Tibial artery (tissue), 4 donors: ENCODE measurements around the gene SVEP1.

Experiments
- DNase-seq, 2 donors: peaks; one replicate each; pipeline ENCODE4 v3.0.0-alpha.2; 2019
- H3K27ac ChIP-seq, 2 donors: fragments of 200-600 bp; sonication (generic) in 1 of 2; 1 replicate in 1 of 2; 2 replicates in 1 of 2; pipeline ENCODE4 v1.5.1; 2018 to 2019; ENCODE audit warnings: mild to moderate bottlenecking in 1 of 2
- H3K27me3 ChIP-seq, 2 donors: fragments of 200-600 bp; sonication (generic) in 1 of 2; one replicate each; pipeline versions ENCODE4 v1.5.1 to v1.6.0; 2016 to 2019
- H3K36me3 ChIP-seq, 3 donors: fragments of 200-600 bp; sonication (generic) in 2 of 3; one replicate each; pipeline ENCODE4 v1.5.1; 2016 to 2019; ENCODE audit warnings: mild to moderate bottlenecking in 2 of 3
- H3K4me1 ChIP-seq, 4 donors: fragments of 200-600 bp; sonication (generic) in 2 of 4; 1 replicate in 3 of 4; 2 replicates in 1 of 4; pipeline ENCODE4 v1.5.1; 2016 to 2019
- H3K4me3 ChIP-seq, 2 donors: fragments of 200-600 bp; sonication (generic) in 1 of 2; 1 replicate in 1 of 2; 2 replicates in 1 of 2; pipeline ENCODE4 v1.5.1; 2018 to 2019; ENCODE audit warnings: mild to moderate bottlenecking in 2 of 2
- H3K9me3 ChIP-seq, 3 donors: fragments of 200-600 bp; sonication (generic) in 1 of 3; one replicate each; pipeline ENCODE4 v1.5.1; 2016 to 2019
- intact Hi-C: fragments of 100-400 bp; cut with DNase I; formaldehyde crosslinking; loops from one replicate; pipeline ENCODE4 v1.15.0; 2023; ENCODE audit warnings: low total_unique reads
- TF ChIP-seq, protein P1 (sequence below), 2 experiments: fragments of 200-600 bp in 1 of 2; fragments of 450-650 bp in 1 of 2; IDR thresholded peaks; one replicate each; pipeline ENCODE4 v1.5.1; 2017 to 2019; ENCODE audit warnings: antibody characterized with exemption in 2 of 2, mild to moderate bottlenecking in 1 of 2, moderate library complexity in 1 of 2

The SVEP1 gene

DNA sequence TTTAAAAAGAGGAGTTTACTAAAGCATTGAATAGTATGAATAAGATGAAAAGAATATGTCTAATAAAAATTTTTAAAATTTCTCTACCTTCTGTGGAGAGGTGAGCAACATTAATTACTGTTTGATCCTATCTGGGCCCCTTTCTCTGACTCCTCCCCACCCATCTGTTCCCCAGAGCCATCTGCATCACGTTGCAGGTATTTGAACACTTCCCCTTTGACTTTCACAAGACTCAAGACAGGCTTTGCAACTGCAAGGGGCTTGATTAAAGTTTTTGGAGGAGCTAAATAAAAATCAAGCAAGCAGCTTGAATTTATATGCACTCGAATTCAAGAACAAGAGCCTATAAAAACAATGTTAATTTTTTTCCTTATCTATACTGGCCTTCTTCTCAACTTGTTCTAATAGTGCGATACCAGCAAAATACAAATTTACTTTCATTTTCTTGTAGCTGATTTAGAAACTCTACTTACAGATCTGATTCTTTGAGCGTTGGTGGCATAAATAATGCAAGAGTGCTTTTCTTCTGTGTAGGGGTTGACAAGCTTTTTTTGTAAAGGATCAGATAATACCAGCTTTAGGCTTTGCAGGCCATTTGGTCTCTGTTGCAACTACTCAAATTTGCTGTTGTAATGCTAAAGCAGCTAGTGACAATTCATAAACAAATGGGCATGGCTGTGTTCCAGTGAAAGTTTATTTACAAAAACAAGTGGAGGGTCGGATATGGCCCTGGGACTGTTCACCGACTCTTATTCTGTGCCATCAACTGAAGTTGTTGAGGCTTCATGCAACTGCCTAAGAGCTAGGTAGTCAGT is 263.1 kb downstream of the SVEP1 start:
- intact Hi-C loops = no loop called here
- Histone ChIP-seq H3K9me3 (no peaks in the 10 kb centered on the region), H3K27me3 (no peaks in the 10 kb centered on the region), H3K4me1 (no peaks in the 10 kb centered on the region), H3K4me3 (no peak overlapping the region), H3K27ac (no peak overlapping the region), H3K36me3 (no peaks in the 10 kb centered on the region)
- TF ChIP-seq, protein P1, sequence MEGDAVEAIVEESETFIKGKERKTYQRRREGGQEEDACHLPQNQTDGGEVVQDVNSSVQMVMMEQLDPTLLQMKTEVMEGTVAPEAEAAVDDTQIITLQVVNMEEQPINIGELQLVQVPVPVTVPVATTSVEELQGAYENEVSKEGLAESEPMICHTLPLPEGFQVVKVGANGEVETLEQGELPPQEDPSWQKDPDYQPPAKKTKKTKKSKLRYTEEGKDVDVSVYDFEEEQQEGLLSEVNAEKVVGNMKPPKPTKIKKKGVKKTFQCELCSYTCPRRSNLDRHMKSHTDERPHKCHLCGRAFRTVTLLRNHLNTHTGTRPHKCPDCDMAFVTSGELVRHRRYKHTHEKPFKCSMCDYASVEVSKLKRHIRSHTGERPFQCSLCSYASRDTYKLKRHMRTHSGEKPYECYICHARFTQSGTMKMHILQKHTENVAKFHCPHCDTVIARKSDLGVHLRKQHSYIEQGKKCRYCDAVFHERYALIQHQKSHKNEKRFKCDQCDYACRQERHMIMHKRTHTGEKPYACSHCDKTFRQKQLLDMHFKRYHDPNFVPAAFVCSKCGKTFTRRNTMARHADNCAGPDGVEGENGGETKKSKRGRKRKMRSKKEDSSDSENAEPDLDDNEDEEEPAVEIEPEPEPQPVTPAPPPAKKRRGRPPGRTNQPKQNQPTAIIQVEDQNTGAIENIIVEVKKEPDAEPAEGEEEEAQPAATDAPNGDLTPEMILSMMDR (IDR thresholded peaks at IDR 0.05) = no peak
- DNase-seq = no peak
